ENCODE data around the gene TCP11L2. TPM values are rescaled to one million over a fixed set of nuclear protein-coding genes. Genes with fewer than 3 reads are reported as not detected.

TCP11L2 gene
- total RNA-seq, 1 experiment from 2014 or later = 10.2 TPM

- Mint-ChIP-seq H3K27ac (ENCODE audit: low read depth, unreplicated experiment) (peak overlapping the region; percentile 46), H3K36me3 (ENCODE audit: insufficient read depth, unreplicated experiment) (peaks cover 6% of the 10 kb centered on the region), H3K4me1 (ENCODE audit: insufficient read depth, unreplicated experiment) (peaks cover 22% of the 10 kb centered on the region), H3K27me3 (ENCODE audit: insufficient read depth, unreplicated experiment) (no peaks in the 10 kb centered on the region), H3K4me3 (ENCODE audit: unreplicated experiment) (no peak overlapping the region), H3K9me3 (ENCODE audit: unreplicated experiment) (no peaks in the 10 kb centered on the region)
- intact Hi-C loops (cut with micrococcal nuclease) = no loop called here
- POLR2A ChIA-PET = interaction anchor here (0.6 to 6.0 kb wide), 6 partner anchors 11 to 66 kb away, joined by 3 to 52 read pairs (median 4); partner anchors contain the start of genes POLR3B and TCP11L2
- CTCF ChIA-PET = interaction anchor here (0.6 to 1.4 kb wide), 5 partner anchors 9 to 120 kb away, joined by 3 to 8 read pairs (median 3); partner anchors contain the start of gene POLR3B
- TF ChIP-seq, protein P1, sequence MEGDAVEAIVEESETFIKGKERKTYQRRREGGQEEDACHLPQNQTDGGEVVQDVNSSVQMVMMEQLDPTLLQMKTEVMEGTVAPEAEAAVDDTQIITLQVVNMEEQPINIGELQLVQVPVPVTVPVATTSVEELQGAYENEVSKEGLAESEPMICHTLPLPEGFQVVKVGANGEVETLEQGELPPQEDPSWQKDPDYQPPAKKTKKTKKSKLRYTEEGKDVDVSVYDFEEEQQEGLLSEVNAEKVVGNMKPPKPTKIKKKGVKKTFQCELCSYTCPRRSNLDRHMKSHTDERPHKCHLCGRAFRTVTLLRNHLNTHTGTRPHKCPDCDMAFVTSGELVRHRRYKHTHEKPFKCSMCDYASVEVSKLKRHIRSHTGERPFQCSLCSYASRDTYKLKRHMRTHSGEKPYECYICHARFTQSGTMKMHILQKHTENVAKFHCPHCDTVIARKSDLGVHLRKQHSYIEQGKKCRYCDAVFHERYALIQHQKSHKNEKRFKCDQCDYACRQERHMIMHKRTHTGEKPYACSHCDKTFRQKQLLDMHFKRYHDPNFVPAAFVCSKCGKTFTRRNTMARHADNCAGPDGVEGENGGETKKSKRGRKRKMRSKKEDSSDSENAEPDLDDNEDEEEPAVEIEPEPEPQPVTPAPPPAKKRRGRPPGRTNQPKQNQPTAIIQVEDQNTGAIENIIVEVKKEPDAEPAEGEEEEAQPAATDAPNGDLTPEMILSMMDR (IDR thresholded peaks at IDR 0.05; ENCODE audit: unreplicated experiment) = no peak
- no TSS peak for BruUV-seq (replicated peaks)
- peak; percentile 62 for DNase-seq (ENCODE audit: unreplicated experiment)
These were observed 11.2 kb upstream of the TCP11L2 start for GRCh38 chr12:106291342-106291741.

DNA sequence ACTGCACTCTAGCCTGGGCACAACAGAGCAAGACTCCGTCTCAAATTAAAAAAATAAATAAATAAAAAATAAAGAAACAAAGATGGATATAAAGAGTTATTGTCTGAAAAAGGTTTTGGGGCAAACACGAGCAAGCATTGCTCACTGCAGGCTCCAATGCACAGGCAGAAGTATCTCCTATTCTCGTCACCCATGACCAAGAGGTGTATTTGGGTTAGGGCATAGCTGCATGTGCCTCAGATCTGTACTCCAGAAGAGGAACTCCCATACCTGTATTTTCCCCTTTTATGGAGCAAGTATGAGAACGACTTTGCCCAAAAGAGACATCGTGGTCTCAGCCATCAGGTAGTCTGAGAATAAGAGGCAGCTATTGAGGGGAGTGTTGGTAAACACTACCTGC is 10.2 kb upstream of the TCP11L2 start:
- TF ChIP-seq, protein P1 (IDR thresholded peaks at IDR 0.05; ENCODE audit: unreplicated experiment) = no peak
- no peak for DNase-seq (ENCODE audit: unreplicated experiment)
- no peak overlapping the region for H3K27ac Mint-ChIP-seq (ENCODE audit: low read depth, unreplicated experiment)
- CTCF ChIA-PET = interaction anchor here (1.9 kb wide), 1 partner anchor 53 kb away, joined by 6 read pairs; no protein-coding TSS in a partner anchor
- H3K4me1 Mint-ChIP-seq (ENCODE audit: insufficient read depth, unreplicated experiment) = peaks cover 20% of the 10 kb centered on the region
- POLR2A ChIA-PET = interaction anchor here (6.0 kb wide), 1 partner anchor 10 kb away, joined by 52 read pairs; the partner anchor contains the start of gene TCP11L2
- intact Hi-C loops (cut with micrococcal nuclease) = no loop called here
- peaks cover 6% of the 10 kb centered on the region for H3K36me3 Mint-ChIP-seq (ENCODE audit: insufficient read depth, unreplicated experiment)
- no peak overlapping the region for H3K4me3 Mint-ChIP-seq (ENCODE audit: unreplicated experiment)
- no peaks in the 10 kb centered on the region for H3K9me3 Mint-ChIP-seq (ENCODE audit: unreplicated experiment)
- no TSS peak for BruUV-seq (replicated peaks)
- H3K27me3 Mint-ChIP-seq (ENCODE audit: insufficient read depth, unreplicated experiment) = no peaks in the 10 kb centered on the region

GRCh38 chr12:106296179-106296877 is 6.2 kb upstream of the TCP11L2 start:
- peaks cover 12% of the 10 kb centered on the region for H3K4me1 Mint-ChIP-seq (ENCODE audit: insufficient read depth, unreplicated experiment)
- TF ChIP-seq, protein P1 (IDR thresholded peaks at IDR 0.05; ENCODE audit: unreplicated experiment) = no peak

GRCh38 chr12:106297075-106297474 is 5.5 kb upstream of the TCP11L2 start:
- H3K36me3 Mint-ChIP-seq (ENCODE audit: insufficient read depth, unreplicated experiment) = peaks cover 6% of the 10 kb centered on the region
- H3K27ac Mint-ChIP-seq (ENCODE audit: low read depth, unreplicated experiment) = peak overlapping the region; percentile 57
- DNase-seq (ENCODE audit: unreplicated experiment) = no peak
- H3K4me3 Mint-ChIP-seq (ENCODE audit: unreplicated experiment) = no peak overlapping the region
- H3K27me3 Mint-ChIP-seq (ENCODE audit: insufficient read depth, unreplicated experiment) = no peaks in the 10 kb centered on the region
- H3K9me3 Mint-ChIP-seq (ENCODE audit: unreplicated experiment) = no peaks in the 10 kb centered on the region
- H3K4me1 Mint-ChIP-seq (ENCODE audit: insufficient read depth, unreplicated experiment) = peaks cover 16% of the 10 kb centered on the region
- TF ChIP-seq, protein P1 (IDR thresholded peaks at IDR 0.05; ENCODE audit: unreplicated experiment) = no peak
- intact Hi-C loops (cut with micrococcal nuclease) = no loop called here
- BruUV-seq (replicated peaks) = no TSS peak
- POLR2A ChIA-PET = interaction anchor here (0.6 to 1.8 kb wide), 6 partner anchors 8 to 1708 kb away, joined by 3 to 10 read pairs (median 4); partner anchors contain the start of gene POLR3B
- CTCF ChIA-PET = interaction anchor here (0.7 to 2.7 kb wide), 7 partner anchors 17 to 73 kb away, joined by 3 to 13 read pairs (median 6); no protein-coding TSS in a partner anchor

More at GRCh38 chr12:106296179-106296877, 6.2 kb upstream of the TCP11L2 start:
- CTCF ChIA-PET = interaction anchor here (0.6 to 2.7 kb wide), 11 partner anchors 14 to 951 kb away, joined by 3 to 13 read pairs (median 4); no protein-coding TSS in a partner anchor
- peak overlapping the region; percentile 57 for H3K27ac Mint-ChIP-seq (ENCODE audit: low read depth, unreplicated experiment)
- no peak overlapping the region for H3K4me3 Mint-ChIP-seq (ENCODE audit: unreplicated experiment)
- H3K27me3 Mint-ChIP-seq (ENCODE audit: insufficient read depth, unreplicated experiment) = no peaks in the 10 kb centered on the region
- BruUV-seq (replicated peaks) = no TSS peak
- H3K36me3 Mint-ChIP-seq (ENCODE audit: insufficient read depth, unreplicated experiment) = peaks cover 6% of the 10 kb centered on the region
- intact Hi-C loops (cut with micrococcal nuclease) = no loop called here
- DNase-seq (ENCODE audit: unreplicated experiment) = peak; percentile 80
- no peaks in the 10 kb centered on the region for H3K9me3 Mint-ChIP-seq (ENCODE audit: unreplicated experiment)
- POLR2A ChIA-PET = interaction anchor here (1.1 to 1.8 kb wide), 7 partner anchors 9 to 68 kb away, joined by 3 to 10 read pairs (median 3); partner anchors contain the start of gene POLR3B

All from MCF 10A (cell line).